Measurements from ENCODE around the gene ASAP2.
"Not testable (repeated sequence)": the region's sequence is repeated elsewhere in the genome, so short reads cannot be mapped to it uniquely, and the experiment has no call there.

ASAP2 gene

DNA sequence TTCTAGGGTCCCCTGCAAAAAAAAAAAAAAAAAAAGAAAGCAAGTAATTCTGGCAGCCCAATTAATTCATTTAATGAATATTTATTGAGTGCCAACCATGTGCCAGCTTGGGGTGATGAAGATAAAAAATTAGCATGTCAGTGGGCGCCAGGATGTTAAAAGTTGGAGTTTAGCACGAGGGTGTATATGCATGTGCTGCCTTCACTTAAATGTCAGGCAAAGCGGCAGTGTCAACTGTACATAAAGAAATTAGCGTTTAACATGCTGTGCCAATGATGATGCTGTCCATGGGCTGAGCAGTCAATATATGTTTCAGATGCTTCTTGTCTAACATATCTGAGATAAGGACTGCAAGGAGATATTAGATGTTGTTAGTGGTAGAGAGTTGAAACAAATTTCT is 49.5 kb downstream of the ASAP2 start:
- DNase-seq, result no peak

DNA sequence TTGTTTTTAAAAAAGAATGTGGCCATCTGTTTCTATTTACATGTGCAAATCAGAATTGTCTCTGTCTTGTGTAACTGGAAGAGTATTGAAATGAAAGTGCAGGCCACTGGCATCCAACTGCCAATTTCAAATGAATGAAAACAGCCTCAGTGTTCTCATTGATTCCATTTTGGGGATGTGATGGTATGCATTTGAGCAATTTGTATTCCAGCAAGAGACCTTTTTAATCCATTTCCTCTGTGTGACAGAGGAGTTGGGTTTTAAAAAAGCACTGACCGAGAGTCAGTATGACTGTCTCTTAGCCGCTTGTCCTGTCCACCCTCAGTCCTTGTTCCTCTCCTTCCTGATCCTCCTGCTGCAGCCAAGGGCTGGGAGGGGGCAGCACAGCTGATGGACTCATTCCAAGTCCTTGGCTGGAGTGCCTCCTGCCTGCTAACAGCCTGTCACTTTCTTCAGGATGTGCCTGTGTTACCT is 50.0 kb downstream of the ASAP2 start:
- no peak for DNase-seq

- DNase-seq, result no peak
Observed at GRCh38 chr2:9258501-9258900, 51.9 kb downstream of the ASAP2 start.

DNA sequence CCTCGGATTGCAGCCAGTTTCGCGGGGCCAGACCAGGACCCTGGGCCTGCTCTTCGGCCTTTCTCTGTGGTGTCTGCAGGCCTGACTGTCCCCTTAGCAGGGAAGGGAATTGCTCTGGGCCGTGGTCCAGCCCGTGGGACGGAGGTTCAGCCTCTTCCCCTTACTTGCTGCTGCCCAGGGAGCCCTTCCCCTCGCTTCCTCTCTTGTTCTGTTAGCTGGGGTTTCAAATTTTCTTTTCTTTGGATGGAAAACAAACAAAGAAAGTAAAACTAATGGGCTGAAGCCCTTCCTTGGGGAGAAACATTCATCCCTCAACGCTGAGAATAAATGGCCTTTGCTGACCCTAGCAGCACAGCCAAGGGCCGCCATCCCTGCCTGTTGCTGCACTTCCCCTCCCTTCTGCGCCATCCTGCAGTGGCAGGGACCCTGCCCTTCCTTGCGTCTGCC is 52.4 kb downstream of the ASAP2 start:
- no peak for DNase-seq

DNA sequence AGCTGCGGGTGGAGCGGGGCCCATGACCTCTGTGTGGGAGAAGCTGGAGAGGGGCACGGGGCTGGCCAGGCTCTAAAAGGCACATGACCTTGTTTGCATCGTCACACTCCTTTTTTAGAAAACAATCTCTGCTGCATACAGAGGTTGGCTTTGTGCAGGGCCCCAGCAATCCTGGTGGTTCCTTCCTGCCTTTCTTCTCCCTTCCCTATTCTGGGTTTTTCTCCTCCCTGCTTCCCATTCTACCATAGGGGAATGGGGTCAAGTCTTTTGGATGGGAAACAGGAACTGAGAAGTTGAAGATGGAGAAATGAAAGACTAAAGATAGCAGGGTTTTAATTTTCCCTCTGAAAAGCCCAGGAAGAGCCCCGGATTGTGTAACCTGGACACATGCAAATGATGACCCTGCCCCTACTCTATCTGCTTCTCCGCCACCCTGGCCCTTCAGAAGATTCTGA is 53.9 kb downstream of the ASAP2 start:
- DNase-seq, result no peak

DNA sequence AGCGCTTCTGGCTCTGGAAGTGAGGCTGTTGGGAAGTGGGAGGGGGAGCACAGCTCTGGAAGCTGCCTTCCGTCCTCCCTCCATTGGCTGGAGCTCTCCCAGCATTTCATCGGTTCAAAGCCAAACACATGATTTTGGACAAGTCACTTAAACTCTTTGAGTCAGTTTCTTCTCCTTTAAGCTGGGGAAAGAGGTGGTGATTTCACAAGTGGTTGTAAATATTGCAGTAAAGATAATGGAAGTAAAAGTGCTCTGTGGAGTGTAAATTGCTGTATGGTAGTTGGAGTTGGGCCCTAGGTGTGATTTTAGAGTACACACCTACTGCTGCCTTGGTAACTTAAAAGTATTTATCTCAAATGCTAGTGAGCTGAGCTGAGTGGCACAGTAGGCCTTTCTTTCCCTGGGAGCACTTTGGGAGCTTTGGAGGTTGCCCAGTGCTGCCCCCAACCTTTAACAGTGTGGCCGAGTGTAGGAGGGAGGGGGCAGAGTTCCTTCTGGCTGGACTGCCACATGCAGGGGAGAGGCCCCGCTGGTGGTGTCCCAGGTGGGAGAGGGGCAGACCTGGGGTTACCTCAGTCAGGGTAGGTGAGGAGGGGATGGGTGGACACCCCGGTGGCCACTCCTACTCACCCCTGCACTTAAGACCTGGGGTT is 54.7 kb downstream of the ASAP2 start:
- no peak for DNase-seq

DNA sequence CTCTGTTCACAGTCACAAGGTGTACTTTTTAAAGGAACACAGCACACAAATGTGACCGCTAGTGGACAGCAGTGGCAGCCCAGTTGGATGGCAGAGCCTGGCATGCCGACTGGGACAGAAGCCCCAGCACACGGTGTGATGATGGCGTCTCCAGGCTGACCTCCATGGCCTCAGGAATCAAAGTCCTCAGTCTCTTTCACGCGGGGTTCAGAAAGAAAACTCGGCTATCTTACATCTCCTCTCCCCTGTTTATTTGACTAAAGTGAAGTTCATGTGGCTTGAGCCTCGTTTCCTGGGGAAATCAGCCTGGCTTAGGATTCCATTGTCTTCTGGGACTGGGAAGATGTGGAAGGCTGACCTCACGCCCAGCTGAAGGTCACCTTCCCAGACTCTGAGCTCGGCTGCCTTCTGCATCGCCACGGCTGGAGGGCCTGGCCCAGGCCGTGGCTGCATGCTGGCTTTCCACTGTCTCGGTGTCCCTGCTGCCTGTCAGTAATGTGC is 56.1 kb downstream of the ASAP2 start:
- DNase-seq, result no peak

GRCh38 chr2:9263428-9263827 is 56.8 kb downstream of the ASAP2 start:
- no peak for DNase-seq

GRCh38 chr2:9264301-9264700 is 57.7 kb downstream of the ASAP2 start:
- DNase-seq, result no peak

DNA sequence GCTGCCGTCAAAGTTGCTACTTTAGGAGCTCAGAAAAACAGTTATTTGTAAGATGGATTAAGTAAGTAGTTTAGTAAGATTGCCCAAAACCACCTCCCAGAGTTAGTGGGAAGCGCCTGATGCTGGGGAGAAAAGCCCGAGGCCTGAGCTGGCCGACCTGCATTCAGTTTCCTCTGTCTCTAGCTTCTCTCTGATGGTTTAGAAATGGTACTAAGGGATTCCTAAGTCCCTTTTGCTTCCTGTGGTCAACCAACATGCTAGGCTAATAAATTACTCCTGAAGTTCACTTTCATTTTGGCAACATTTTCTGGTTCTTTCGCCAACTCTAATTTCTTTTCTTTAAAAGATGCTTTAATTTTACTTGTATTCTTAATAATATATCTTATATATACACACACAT is 60.1 kb downstream of the ASAP2 start:
- no peak for DNase-seq

DNA sequence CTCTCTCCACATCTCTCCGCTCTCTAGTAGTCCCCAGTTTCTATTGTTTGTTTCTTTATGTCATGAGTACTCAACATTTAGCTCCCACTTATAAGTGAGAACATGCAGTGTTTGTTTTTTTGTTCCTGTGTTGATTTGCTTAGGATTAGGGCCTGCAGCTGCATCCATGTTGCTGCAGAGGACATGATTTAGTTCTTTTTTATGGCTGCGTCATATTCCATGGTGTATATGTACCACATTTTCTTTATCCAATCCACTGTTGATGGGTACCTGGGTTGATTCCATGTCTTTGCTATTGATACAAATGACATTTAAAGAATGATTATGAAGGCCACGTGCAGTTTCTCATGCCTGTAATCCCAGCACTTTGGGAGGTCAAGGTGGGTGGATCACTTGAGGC is 60.7 kb downstream of the ASAP2 start:
- DNase-seq, result not testable (repeated sequence)

DNA sequence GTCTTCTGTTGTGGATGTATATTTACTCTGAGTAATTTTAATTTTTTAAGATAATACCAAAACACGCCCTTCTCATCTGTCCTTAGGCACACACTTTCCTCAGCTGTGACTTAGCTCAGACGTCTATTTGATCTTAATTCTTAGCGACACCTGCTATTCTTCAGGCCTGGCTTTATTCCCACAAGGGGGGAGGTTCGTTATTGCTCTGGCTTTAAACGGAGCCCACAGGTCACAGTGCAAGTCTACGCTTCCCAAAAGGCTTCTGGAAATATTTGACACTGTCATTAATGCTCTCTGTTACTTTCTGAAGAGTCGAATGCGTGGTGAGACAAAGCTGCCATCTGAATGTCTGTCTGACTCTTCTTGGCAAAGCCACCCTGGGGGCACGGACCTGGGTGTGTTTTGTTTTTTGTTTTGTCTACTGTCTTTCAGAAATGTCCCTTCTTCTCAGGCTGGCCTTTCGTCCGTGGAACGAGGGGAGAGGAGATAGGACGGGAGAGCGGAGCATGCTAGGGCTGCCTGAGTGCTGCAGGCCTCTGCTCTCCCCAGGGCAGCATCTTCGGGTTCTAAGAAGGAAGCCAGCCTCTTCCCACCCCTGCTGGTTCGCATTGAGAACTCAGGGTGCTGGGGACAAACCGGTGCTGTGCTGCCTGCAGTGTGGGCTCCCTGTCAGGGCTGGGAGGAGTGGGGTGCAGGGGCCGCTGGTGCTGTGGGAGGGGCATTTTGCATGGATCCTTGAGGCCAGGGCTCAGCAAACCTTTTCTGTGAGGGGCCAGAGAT is 61.9 kb downstream of the ASAP2 start:
- DNase-seq, result no peak

DNA sequence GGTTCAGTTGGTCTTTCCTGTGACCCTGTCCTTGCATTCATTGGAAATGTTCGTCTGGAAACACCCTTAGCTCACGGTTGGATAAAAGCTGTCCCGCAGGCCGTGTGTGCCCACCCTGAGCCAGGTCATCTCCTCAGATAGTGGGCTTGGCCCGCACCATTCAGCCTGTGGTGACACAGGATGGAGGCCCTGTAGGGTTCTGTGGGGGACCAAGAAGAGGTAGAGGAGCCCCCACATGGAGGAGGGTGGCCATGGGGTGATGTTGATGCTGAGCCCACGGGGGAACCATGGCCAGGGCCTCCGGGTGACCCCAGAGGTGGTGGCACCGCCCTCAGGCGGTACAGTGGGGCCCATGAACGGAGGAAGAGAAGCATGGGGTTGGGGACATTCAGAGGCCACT is 62.7 kb downstream of the ASAP2 start:
- DNase-seq, result no peak

GRCh38 chr2:9269695-9270360 is 63.2 kb downstream of the ASAP2 start:
- no peak for DNase-seq

DNA sequence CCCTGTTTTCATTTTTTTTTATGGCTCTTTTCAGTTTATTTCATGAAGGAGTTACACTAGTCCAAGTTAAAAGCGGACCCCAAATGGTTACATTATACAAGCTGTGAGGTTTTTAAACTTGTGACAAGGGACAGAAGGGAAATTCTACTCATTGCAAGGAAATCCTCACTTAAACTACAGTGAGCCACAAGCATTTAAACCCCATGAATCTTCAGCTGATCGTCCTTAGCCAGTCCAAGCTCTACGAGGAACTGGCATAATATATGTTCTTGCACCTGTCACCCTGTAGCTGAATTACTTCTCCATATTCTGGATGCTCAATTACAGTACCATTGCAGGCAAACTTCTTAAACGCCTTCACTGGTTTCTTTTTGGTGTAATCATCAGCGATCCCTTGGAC is 64.5 kb downstream of the ASAP2 start:
- DNase-seq, result no peak

DNA sequence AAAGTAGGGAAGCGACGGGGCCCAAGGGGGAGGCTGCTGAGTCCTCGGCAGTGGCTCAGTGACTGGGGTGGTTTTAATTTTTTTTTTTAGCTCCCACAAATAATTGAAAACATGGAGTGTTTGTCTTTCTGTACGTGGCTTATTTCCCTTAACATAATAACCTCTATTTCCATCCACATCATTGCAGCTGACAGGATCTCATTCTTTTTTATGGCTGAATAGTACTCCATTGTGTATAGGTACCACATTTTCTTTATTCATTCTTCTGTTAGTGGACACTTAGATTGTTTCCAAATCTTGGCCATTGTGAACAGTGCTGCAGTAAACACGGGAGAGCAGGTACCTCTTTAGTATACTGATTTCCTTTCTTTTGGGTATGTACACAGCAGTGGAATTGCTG is 65.1 kb downstream of the ASAP2 start:
- DNase-seq, result no peak

DNA sequence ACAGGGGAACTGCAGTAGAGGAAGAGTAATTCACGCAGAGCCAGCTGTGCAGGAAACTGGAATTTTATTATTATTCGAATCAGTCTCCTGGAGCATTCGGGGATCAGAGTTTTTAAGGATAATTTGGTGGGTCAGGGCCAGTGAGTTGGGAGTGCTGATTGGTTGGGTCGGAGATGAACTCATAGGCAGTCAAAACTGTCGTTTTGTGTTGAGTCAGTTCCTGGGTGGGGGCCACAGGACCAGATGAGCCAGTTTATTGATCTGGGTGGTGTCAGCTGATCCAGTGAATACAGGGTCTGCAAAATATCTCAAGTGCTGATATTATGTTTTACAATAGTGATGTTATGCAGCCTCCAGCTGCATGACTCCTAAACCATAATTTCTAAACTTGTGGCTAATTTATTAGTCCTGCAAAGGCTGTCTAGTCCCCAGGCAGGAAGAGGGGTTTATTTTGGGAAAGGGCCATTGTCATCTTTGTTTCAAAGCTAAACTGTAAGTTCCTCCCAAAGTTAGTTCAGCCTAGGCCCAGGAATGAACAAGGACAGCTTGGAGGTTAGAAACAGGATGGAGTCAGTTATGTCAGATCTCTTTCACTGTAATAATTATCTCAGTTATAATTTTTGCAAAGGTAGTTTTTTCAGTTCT is 67.0 kb downstream of the ASAP2 start:
- no peak for DNase-seq

DNA sequence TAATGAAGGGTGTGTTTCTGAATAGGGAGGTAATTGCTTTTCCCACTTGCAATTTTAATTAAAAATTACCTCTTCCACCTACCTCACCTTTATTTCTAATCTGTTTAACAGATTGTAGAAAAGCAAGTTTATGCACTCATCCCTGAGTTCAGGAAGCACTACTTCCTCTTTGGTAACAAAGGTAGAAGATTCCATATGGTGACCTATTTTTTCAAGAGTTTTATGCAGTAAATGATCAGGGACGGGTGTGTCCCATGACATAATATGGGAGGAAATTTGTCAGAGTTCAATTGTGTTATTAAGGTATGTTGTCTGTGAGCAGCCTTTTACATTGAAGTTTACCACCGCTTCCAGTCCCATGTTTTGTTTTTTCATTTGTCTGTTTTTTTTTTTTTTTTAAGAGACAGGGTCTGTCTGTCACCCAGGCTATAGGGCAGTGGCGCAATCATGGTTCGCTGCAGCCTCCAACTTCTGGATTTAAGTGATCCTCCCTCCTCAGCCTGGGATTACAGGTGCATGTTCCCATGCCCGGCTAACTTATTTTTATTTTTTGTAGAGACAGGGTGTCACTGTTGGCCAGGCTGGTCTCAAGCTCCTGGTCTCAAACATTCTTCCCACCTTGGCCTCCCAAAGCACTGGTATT is 68.2 kb downstream of the ASAP2 start:
- no peak for DNase-seq

- DNase-seq, result no peak
Observed at GRCh38 chr2:9275399-9275798, 68.8 kb downstream of the ASAP2 start.

DNA sequence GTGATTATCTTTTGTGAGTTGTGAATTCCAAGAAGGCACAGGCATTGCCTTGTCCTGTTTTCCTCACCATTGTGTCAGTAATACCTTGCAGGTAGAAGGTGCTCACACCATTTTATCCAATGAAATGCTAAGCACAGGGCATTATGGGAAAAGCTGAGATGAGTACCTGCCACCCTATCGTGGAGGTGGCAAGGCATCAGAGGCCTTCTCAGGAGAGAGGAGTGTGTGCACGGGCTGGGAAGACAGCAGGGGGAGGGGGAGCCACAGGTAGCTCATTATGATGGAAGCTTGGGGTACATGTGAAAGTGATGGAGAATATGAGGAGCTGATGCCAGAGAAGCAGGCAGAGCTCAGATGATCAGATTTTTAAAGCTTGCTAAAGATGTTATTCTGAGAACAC is 69.5 kb downstream of the ASAP2 start:
- DNase-seq, result no peak

- no peak for DNase-seq
Observed at GRCh38 chr2:9276901-9277451, 70.4 kb downstream of the ASAP2 start.

GRCh38 chr2:9278439-9278838 is 71.8 kb downstream of the ASAP2 start:
- DNase-seq, result no peak

All from AML-193 (cell line).